Neuronal stem cell (in vitro differentiated cells): ENCODE results near the gene TMC5.

ENCODE experiments used
- DNase-seq: peaks from one replicate; pipeline ENCODE4 v3.0.0-alpha.2; 2013; ENCODE audit warnings: low spot score
- H2AFZ ChIP-seq: one replicate; pipeline ENCODE4 v1.6.1; 2013; ENCODE audit warnings: mild to moderate bottlenecking, low read length, inconsistent platforms
- H2AK5ac ChIP-seq: 2 replicates; pipeline ENCODE4 v1.6.1; 2013; ENCODE audit warnings: low read depth, mild to moderate bottlenecking, inconsistent platforms, low read length, moderate library complexity, mixed read lengths
- H2BK120ac ChIP-seq: 2 replicates; pipeline ENCODE4 v1.6.1; 2013; ENCODE audit warnings: low read depth, mild to moderate bottlenecking, inconsistent platforms, low read length, moderate library complexity, mixed read lengths
- H2BK12ac ChIP-seq: one replicate; pipeline ENCODE4 v1.6.1; 2013; ENCODE audit warnings: low read length, inconsistent platforms
- H2BK15ac ChIP-seq: 2 replicates; pipeline ENCODE4 v1.6.1; 2013; ENCODE audit warnings: mild to moderate bottlenecking, low read length, inconsistent platforms, mixed read lengths
- H2BK5ac ChIP-seq: one replicate; pipeline ENCODE4 v1.6.1; 2013; ENCODE audit warnings: inconsistent platforms, mild to moderate bottlenecking, low read length, moderate library complexity
- H3K14ac ChIP-seq: one replicate; pipeline ENCODE4 v1.6.1; 2013; ENCODE audit warnings: low read length, inconsistent platforms
- H3K18ac ChIP-seq: 2 replicates; pipeline ENCODE4 v1.6.1; 2013; ENCODE audit warnings: low read length, inconsistent platforms
- H3K23ac ChIP-seq: 2 replicates; pipeline ENCODE4 v1.6.1; 2013; ENCODE audit warnings: low read depth, mild to moderate bottlenecking, mixed read lengths, low read length, inconsistent platforms; ENCODE audit not compliant: poor library complexity
- H3K27ac ChIP-seq: replicated peaks from 3 replicates; pipeline ENCODE4 v1.5.1; 2013; ENCODE audit warnings: low read length, inconsistent platforms
- H3K27me3 ChIP-seq, 3 experiments: 2 replicates each; pipeline ENCODE4 v1.6.1; 2013; ENCODE audit warnings: low read length in 3 of 3, mild to moderate bottlenecking in 2 of 3, inconsistent platforms in 1 of 3, low read depth in 1 of 3, mixed read lengths in 1 of 3, moderate library complexity in 1 of 3; ENCODE audit not compliant: control insufficient read depth in 3 of 3, insufficient read depth in 3 of 3
- H3K36me3 ChIP-seq, 2 donors: replicated peaks in 1 of 2; 2 replicates each; pipeline ENCODE4 v1.6.1; 2013; ENCODE audit warnings: low read length in 2 of 2; ENCODE audit not compliant: control insufficient read depth in 2 of 2, insufficient read depth in 2 of 2
- H3K4ac ChIP-seq: 2 replicates; pipeline ENCODE4 v1.6.1; 2013; ENCODE audit warnings: inconsistent platforms, mild to moderate bottlenecking, low read length, moderate library complexity
- H3K4me1 ChIP-seq, 2 donors: 1 replicate in 1 of 2; 2 replicates in 1 of 2; pipeline ENCODE4 v1.6.1; 2013; ENCODE audit warnings: low read length in 2 of 2, low read depth in 1 of 2; ENCODE audit not compliant: control insufficient read depth in 2 of 2, insufficient read depth in 1 of 2
- H3K4me2 ChIP-seq: one replicate; pipeline ENCODE4 v1.6.1; 2013; ENCODE audit warnings: mild to moderate bottlenecking, low read length, inconsistent platforms; ENCODE audit not compliant: insufficient read depth, poor library complexity, severe bottlenecking
- H3K4me3 ChIP-seq, 2 donors: 2 replicates each; pipeline ENCODE4 v1.5.1; 2013; ENCODE audit warnings: low read length in 2 of 2, mild to moderate bottlenecking in 2 of 2, inconsistent platforms in 1 of 2, moderate library complexity in 1 of 2
- H3K79me1 ChIP-seq: one replicate; pipeline ENCODE4 v1.6.1; 2013; ENCODE audit warnings: low read depth, mild to moderate bottlenecking, inconsistent platforms, low read length, moderate library complexity
- H3K9ac ChIP-seq: one replicate; pipeline ENCODE4 v1.6.1; 2013; ENCODE audit warnings: mild to moderate bottlenecking, low read depth, low read length, inconsistent platforms; ENCODE audit not compliant: poor library complexity
- H3K9me3 ChIP-seq, 2 donors: replicated peaks in 1 of 2; 2 replicates each; pipeline versions ENCODE3 to v1.6.1; 2013; ENCODE audit warnings: low read length in 2 of 2, mild to moderate bottlenecking in 2 of 2, inconsistent platforms in 1 of 2, low read depth in 1 of 2, mixed read lengths in 1 of 2, moderate library complexity in 1 of 2; ENCODE audit not compliant: control insufficient read depth in 2 of 2, insufficient read depth in 1 of 2
- H4K8ac ChIP-seq: one replicate; pipeline ENCODE4 v1.6.1; 2013; ENCODE audit warnings: low read depth, mild to moderate bottlenecking, inconsistent platforms, low read length, moderate library complexity
- H4K91ac ChIP-seq: one replicate; pipeline ENCODE4 v1.6.1; 2013; ENCODE audit warnings: low read length, low read depth, mild to moderate bottlenecking, inconsistent platforms; ENCODE audit not compliant: poor library complexity
- WGBS, 2 donors: extraction: QIAGEN DNeasy Blood & Tissue Kit; methylation state at CpG; one replicate each; pipeline ENCODE4 v1.1.7; 2013; ENCODE audit warnings: missing lambda C conversion rate in 2 of 2, mixed read lengths in 1 of 2; ENCODE audit not compliant: insufficient read length in 2 of 2, insufficient replicate concordance in 1 of 2; ENCODE audit errors: extremely low coverage in 2 of 2; 5-methylcytosine and 5-hydroxymethylcytosine counted together

Gene TMC5

GRCh38 chr16:19484096-19484495, 66.4 kb downstream of the TMC5 start:
- Histone ChIP-seq H3K4me3 (no peak overlapping the region), H2AK5ac (no peak overlapping the region), H3K4me2 (no peak overlapping the region), H3K18ac (no peak overlapping the region), H3K27me3 (peaks cover 0 to 4% (median 0%) of the 10 kb centered on the region in 3 experiments), H3K36me3 (no peaks in the 10 kb centered on the region), H2BK12ac (no peak overlapping the region), H2BK15ac (no peak overlapping the region), H2BK5ac (no peak overlapping the region), H2AFZ (no peak overlapping the region), H3K9me3 (no peaks in the 10 kb centered on the region), H3K14ac (no peak overlapping the region), H3K27ac (no peak overlapping the region), H3K4ac (no peak overlapping the region), H4K8ac (no peak overlapping the region), H4K91ac (no peak overlapping the region), H2BK120ac (no peak overlapping the region), H3K23ac (no peak overlapping the region), H3K4me1 (peaks cover 3 to 10% of the 10 kb centered on the region in 2 donors), H3K79me1 (no peaks in the 10 kb centered on the region), H3K9ac (no peak overlapping the region)
- no peak for DNase-seq
- no CpG with 5 or more reads among the region's 3 CpGs for WGBS, 2 donors

GRCh38 chr16:19485611-19486010, 67.9 kb downstream of the TMC5 start:
- Histone ChIP-seq H4K8ac (no peak overlapping the region), H3K79me1 (no peaks in the 10 kb centered on the region), H4K91ac (no peak overlapping the region), H3K36me3 (no peaks in the 10 kb centered on the region), H2BK120ac (no peak overlapping the region), H3K9ac (no peak overlapping the region), H2BK12ac (no peak overlapping the region), H3K18ac (no peak overlapping the region), H3K4me1 (peaks cover 3 to 10% of the 10 kb centered on the region in 2 donors), H3K27ac (no peak overlapping the region), H2AFZ (no peak overlapping the region), H3K4me2 (no peak overlapping the region), H3K14ac (no peak overlapping the region), H3K23ac (no peak overlapping the region), H2AK5ac (no peak overlapping the region), H3K4ac (no peak overlapping the region), H3K9me3 (no peaks in the 10 kb centered on the region), H2BK5ac (no peak overlapping the region), H2BK15ac (no peak overlapping the region), H3K4me3 (no peak overlapping the region), H3K27me3 (peaks cover 0 to 4% (median 0%) of the 10 kb centered on the region in 3 experiments)
- no CpG with 5 or more reads among the region's 5 CpGs for WGBS, 2 donors
- DNase-seq: no peak

GRCh38 chr16:19486051-19486450, 68.4 kb downstream of the TMC5 start:
- no peak overlapping the region for H2AFZ ChIP-seq
- no peaks in the 10 kb centered on the region for H3K36me3 ChIP-seq
- H2BK120ac ChIP-seq: no peak overlapping the region
- H4K8ac ChIP-seq: no peak overlapping the region
- H2BK15ac ChIP-seq: no peak overlapping the region
- no peak overlapping the region for H4K91ac ChIP-seq
- H3K23ac ChIP-seq: no peak overlapping the region
- H2BK12ac ChIP-seq: no peak overlapping the region
- H3K4ac ChIP-seq: no peak overlapping the region
- H3K27ac ChIP-seq: no peak overlapping the region
- no peaks in the 10 kb centered on the region for H3K79me1 ChIP-seq
- DNase-seq: no peak
- no peak overlapping the region for H3K18ac ChIP-seq
- no peak overlapping the region for H3K14ac ChIP-seq
- H3K9me3 ChIP-seq: no peaks in the 10 kb centered on the region
- no peak overlapping the region for H2BK5ac ChIP-seq
- H3K4me3 ChIP-seq: no peak overlapping the region
- H3K4me2 ChIP-seq: no peak overlapping the region
- H3K27me3 ChIP-seq: peaks cover 0 to 4% (median 0%) of the 10 kb centered on the region in 3 experiments
- H3K9ac ChIP-seq: no peak overlapping the region
- WGBS, 2 donors: no CpG with 5 or more reads among the region's 4 CpGs
- peaks cover 3 to 10% of the 10 kb centered on the region in 2 donors for H3K4me1 ChIP-seq
- H2AK5ac ChIP-seq: no peak overlapping the region

- no peak overlapping the region for H3K18ac ChIP-seq
- H2BK12ac ChIP-seq: no peak overlapping the region
- peak overlapping the region; percentile 32 for H2AK5ac ChIP-seq
- WGBS, 2 donors: no CpG with 5 or more reads among the region's 10 CpGs
- H3K4me2 ChIP-seq: no peak overlapping the region
- H3K4me3 ChIP-seq: no peak overlapping the region
- H2BK120ac ChIP-seq: no peak overlapping the region
- peaks cover 3 to 10% of the 10 kb centered on the region in 2 donors for H3K4me1 ChIP-seq
- H2AFZ ChIP-seq: no peak overlapping the region
- H3K4ac ChIP-seq: no peak overlapping the region
- H3K23ac ChIP-seq: no peak overlapping the region
- no peak overlapping the region for H3K14ac ChIP-seq
- no peak overlapping the region for H4K91ac ChIP-seq
- no peak overlapping the region for H4K8ac ChIP-seq
- no peak overlapping the region for H3K9ac ChIP-seq
- H3K79me1 ChIP-seq: no peaks in the 10 kb centered on the region
- H3K36me3 ChIP-seq: no peaks in the 10 kb centered on the region
- H3K9me3 ChIP-seq: no peaks in the 10 kb centered on the region
- peaks cover 0 to 4% (median 0%) of the 10 kb centered on the region in 3 experiments for H3K27me3 ChIP-seq
- H3K27ac ChIP-seq: no peak overlapping the region
- H2BK5ac ChIP-seq: no peak overlapping the region
- no peak for DNase-seq
- no peak overlapping the region for H2BK15ac ChIP-seq
Measured at GRCh38 chr16:19486750-19487325, 69.2 kb downstream of the TMC5 start.
